ENCODE measurements around the gene SLC4A1. TPM values are rescaled to one million over a fixed set of nuclear protein-coding genes. Genes with fewer than 3 reads are reported as not detected.

The SLC4A1 gene
- total RNA-seq, 4 donors from 2014 or later = under 0.01 to 0.16 TPM; not detected in 2

DNA sequence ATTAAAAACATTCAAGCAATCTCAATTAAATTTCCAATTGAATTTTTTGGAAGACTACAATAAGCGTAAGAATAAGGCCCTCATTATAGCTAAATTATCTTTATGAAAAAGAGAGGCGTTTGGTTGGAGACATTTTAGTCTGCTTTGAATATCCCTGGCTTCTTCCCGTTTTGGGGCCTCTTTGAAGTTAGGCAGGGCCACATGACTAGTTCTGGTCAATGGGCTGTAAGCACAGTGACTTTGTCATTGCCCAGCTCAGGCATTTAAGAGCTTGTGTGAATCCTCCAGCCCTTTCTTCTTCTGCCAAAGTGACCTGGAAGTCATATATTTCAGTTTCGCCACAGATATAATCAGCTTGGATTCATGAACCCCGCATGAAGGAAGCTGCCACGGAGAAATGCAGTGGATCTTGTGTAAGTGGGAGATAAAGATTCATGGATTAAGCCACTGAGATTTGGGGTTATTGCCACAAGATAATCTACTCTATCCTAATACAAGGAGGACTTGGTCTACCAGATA lies 26.8 kb downstream of the SLC4A1 start:
- TF ChIP-seq, protein P1, sequence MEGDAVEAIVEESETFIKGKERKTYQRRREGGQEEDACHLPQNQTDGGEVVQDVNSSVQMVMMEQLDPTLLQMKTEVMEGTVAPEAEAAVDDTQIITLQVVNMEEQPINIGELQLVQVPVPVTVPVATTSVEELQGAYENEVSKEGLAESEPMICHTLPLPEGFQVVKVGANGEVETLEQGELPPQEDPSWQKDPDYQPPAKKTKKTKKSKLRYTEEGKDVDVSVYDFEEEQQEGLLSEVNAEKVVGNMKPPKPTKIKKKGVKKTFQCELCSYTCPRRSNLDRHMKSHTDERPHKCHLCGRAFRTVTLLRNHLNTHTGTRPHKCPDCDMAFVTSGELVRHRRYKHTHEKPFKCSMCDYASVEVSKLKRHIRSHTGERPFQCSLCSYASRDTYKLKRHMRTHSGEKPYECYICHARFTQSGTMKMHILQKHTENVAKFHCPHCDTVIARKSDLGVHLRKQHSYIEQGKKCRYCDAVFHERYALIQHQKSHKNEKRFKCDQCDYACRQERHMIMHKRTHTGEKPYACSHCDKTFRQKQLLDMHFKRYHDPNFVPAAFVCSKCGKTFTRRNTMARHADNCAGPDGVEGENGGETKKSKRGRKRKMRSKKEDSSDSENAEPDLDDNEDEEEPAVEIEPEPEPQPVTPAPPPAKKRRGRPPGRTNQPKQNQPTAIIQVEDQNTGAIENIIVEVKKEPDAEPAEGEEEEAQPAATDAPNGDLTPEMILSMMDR (IDR thresholded peaks at IDR 0.05; ENCODE audit: low read depth) = no peak

DNA sequence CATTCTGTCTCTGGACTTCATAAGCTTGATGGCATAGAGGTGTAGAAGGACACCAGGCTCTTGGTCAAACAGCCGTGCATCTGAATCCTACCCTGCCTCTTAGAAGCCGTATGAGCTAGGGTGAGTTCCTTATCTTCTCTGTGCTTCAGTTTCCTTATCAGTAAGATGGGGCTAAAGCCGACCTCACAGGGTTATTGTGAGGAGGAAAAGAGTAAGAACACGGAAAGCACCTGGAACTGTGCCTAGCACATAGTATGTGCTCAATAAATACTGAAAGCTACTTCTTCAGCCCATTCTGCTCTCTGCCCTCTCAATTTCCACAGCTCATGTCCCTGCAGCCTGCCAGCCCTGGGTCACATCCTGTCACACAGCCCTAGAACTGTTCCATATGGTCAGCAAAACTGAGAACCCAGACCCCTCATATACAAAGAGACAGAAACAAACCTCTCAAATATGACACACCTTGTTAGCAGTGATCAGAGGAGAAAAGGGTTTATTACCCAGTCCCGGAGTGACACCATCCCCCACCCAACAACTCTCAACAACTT lies 31.4 kb downstream of the SLC4A1 start:
- TF ChIP-seq, protein P1 (IDR thresholded peaks at IDR 0.05; ENCODE audit: low read depth) = no peak

DNA sequence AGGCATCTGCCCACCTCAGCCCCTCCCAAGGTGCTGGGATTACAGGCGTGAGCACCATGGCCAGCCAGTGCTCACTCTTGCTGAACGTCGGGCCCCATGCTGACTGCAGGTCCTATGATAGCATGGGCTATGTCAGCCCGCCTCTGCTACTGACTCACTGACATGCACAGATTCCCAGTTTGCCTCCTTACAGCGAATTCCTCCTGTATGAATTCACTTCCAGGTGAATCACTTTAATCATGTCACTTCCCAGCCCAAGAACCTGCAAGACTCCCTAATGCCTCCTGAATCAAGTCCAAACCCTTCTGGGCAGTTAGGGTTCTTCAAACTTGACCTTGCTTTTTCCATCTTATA lies 32.4 kb downstream of the SLC4A1 start:
- TF ChIP-seq, protein P1 (IDR thresholded peaks at IDR 0.05; ENCODE audit: low read depth) = no peak

DNA sequence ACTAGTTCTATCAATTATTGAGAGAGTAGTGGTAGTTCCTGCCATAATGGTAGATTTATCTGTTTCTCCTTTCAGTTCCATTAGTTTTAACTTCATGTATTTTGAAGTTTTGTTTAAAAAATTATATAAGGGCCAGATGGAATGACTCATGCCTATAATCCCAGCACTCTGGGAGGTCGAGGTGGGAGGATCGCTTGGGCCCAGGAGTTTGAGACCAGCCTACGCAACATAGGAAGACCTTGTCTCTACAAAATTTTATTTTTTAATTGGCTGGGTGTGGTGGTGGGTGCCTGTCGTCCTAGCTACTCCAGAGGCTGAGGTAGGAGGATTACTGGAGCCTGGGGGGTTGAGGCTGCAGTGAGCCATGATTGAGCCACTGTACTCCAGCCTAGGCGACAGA lies 34.4 kb downstream of the SLC4A1 start:
- TF ChIP-seq, protein P1 (IDR thresholded peaks at IDR 0.05; ENCODE audit: low read depth) = no peak

DNA sequence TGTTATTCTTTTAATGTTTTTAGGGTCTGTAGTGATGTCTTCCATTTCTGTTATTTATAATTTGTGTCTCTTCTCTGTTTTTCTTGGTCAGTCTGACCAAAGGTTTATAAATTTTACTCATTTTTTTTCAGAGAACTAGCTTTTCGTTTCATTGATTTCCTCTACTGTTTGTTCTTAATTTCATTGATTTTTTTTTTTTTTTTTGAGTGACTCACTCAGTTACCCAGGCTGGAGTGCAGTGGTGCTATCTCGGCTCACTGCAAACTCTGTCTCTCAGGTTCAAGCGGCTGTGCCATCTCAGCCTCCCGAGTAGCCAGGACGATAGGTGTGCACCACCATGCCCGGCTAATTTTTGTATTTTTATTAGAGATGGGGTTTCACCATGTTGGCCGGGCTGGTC lies 35.9 kb downstream of the SLC4A1 start:
- TF ChIP-seq, protein P1 (IDR thresholded peaks at IDR 0.05; ENCODE audit: low read depth) = no peak

DNA sequence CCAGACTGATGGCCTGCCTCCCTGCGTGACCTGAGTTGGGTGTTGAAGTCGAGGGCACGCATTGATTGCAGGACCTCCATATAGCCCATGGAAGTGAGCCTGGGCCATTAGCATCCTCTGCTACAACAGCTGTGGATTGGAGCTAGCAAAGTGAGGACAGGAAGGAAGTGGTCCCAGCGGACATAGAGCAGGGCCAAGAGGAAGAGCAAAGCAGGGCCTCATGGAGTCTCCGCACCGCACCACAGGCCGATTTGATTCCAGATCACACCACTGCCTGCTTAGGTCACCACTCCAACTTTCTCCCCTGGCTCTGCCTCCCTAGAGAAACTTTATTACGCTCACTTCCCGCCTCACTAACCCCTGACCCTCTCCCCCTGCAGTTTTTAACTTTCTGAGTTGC lies 37.8 kb downstream of the SLC4A1 start:
- TF ChIP-seq, protein P1 (IDR thresholded peaks at IDR 0.05; ENCODE audit: low read depth) = no peak

DNA sequence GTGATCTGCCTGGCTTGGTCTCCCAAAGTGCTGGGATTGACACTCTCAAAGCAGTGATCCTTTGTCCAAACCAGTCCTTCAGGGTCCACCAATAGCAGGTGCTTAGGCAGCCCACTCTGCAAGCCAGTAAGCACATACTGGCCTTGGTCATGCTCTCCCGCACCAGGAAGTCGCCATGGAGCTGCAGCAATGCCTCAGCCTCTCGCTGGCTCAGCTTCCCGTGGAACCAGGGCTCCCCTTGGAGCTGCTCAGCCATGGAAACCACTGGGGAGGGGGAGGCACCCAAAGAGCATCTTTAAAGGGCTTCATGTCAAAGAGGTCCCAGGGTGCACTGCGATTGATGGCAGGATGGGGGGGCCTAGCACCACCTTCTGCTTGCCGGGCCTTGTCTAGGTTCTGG lies 38.8 kb downstream of the SLC4A1 start:
- TF ChIP-seq, protein P1 (IDR thresholded peaks at IDR 0.05; ENCODE audit: low read depth) = no peak

All from subcutaneous adipose tissue (tissue), 4 donors.